Loucy (cell line): ENCODE data around the gene HMGXB4.

Experiments
- EZH2phosphoT487 ChIP-seq: fragments of 200-600 bp; IDR thresholded peaks from 2 replicates; pipeline ENCODE4 v1.6.1; 2018; ENCODE audit warnings: antibody characterized with exemption, mild to moderate bottlenecking, moderate library complexity, borderline replicate concordance
- TF ChIP-seq, protein P1 (sequence below): fragments of 200-600 bp; sonication (generic); conservative IDR thresholded peaks from 2 replicates; pipeline ENCODE4 v1.5.1; 2014; ENCODE audit warnings: mild to moderate bottlenecking, antibody characterized with exemption, low read length

DNA sequence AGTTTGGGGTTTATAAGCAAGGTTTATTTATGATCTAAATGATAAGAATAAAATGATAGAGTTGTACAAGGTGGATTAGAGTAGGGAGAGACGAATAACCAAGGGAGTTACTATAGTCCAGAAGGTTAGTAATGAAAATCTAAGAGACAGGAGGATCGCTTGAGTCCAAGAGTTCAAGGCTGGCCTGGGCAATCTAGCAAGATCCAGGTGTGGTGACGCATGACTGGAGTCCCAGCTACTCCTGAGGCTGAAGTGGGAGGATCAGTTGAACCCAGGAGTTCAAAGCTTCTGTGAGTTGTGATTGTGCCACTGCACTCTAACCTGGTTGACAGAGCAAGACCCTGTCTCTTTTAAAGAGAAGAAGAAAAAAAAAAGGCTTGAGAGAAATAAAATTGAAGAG lies 12.3 kb downstream of the HMGXB4 start:
- TF ChIP-seq, protein P1, sequence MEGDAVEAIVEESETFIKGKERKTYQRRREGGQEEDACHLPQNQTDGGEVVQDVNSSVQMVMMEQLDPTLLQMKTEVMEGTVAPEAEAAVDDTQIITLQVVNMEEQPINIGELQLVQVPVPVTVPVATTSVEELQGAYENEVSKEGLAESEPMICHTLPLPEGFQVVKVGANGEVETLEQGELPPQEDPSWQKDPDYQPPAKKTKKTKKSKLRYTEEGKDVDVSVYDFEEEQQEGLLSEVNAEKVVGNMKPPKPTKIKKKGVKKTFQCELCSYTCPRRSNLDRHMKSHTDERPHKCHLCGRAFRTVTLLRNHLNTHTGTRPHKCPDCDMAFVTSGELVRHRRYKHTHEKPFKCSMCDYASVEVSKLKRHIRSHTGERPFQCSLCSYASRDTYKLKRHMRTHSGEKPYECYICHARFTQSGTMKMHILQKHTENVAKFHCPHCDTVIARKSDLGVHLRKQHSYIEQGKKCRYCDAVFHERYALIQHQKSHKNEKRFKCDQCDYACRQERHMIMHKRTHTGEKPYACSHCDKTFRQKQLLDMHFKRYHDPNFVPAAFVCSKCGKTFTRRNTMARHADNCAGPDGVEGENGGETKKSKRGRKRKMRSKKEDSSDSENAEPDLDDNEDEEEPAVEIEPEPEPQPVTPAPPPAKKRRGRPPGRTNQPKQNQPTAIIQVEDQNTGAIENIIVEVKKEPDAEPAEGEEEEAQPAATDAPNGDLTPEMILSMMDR, result no peak
- TF ChIP-seq EZH2phosphoT487, result no peak
